Measurements from ENCODE around the gene STKLD1.

The STKLD1 gene

GRCh38 chr9:133417541-133418461 lies 41.6 kb downstream of the STKLD1 start, which contains the start of gene REXO4:
REXO4 (minus strand) TSS chr9:133418010; CDS start chr9:133417844, 166 bp downstream.
- peak; percentile 86 for DNase-seq (ENCODE audit: low spot score)
- in situ Hi-C loops (cut with MboI; ENCODE audit: low sequenced_read_pairs, unreplicated experiment), result no loop called here
- TF ChIP-seq CTCF (IDR thresholded peaks at IDR 0.05; ENCODE audit: borderline replicate concordance, control extremely low read depth, extremely low read depth, insufficient read depth, missing control alignments), result no peak

DNA sequence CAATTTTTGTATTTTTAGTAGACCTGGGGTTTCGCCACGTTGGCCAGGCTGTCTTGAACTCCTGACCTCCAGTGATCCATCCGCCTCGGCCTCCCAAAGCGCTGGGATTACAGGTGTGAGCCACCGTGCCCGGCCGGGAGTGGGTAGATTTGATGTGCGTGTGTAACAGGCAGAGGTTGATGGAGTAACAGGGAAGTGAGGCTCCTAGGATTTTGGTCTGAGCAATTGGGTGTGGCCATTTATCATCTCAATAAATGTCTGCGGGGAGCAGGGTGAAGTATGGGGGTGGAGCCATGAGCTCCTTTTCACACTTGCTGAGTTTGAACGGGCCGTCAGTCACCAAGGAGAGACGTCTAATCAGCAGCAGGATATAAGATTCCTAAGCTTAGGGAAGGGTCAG lies 42.8 kb downstream of the STKLD1 start:
- no peak for TF ChIP-seq CTCF (IDR thresholded peaks at IDR 0.05; ENCODE audit: borderline replicate concordance, control extremely low read depth, extremely low read depth, insufficient read depth, missing control alignments)
- in situ Hi-C loops (cut with MboI; ENCODE audit: low sequenced_read_pairs, unreplicated experiment), result no loop called here
- DNase-seq (ENCODE audit: low spot score), result no peak

DNA sequence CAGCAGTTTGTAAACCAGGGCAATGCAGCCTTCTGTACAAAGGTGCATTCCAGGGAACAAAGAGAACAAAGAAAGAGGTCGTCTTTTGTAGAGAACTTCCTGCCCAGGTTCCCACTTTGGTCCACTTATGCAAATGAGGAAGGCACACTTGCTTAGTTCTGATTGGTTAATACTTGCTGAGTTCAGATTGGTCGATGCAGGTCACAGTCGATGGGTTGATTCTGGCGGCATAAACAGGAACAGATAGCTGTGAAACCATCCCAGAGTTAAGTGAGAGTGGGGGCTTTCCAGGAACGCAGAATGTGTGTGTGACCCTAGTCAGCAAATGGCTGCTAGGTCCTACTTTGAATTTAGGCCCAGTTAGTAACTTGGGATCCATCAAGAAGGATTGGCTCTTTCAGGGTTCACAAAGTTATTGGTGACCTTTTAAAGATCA lies 44.2 kb downstream of the STKLD1 start:
- DNase-seq (ENCODE audit: low spot score), result peak; percentile 86
- in situ Hi-C loops (cut with MboI; ENCODE audit: low sequenced_read_pairs, unreplicated experiment), result no loop called here
- TF ChIP-seq CTCF (IDR thresholded peaks at IDR 0.05; ENCODE audit: borderline replicate concordance, control extremely low read depth, extremely low read depth, insufficient read depth, missing control alignments), result no peak

DNA sequence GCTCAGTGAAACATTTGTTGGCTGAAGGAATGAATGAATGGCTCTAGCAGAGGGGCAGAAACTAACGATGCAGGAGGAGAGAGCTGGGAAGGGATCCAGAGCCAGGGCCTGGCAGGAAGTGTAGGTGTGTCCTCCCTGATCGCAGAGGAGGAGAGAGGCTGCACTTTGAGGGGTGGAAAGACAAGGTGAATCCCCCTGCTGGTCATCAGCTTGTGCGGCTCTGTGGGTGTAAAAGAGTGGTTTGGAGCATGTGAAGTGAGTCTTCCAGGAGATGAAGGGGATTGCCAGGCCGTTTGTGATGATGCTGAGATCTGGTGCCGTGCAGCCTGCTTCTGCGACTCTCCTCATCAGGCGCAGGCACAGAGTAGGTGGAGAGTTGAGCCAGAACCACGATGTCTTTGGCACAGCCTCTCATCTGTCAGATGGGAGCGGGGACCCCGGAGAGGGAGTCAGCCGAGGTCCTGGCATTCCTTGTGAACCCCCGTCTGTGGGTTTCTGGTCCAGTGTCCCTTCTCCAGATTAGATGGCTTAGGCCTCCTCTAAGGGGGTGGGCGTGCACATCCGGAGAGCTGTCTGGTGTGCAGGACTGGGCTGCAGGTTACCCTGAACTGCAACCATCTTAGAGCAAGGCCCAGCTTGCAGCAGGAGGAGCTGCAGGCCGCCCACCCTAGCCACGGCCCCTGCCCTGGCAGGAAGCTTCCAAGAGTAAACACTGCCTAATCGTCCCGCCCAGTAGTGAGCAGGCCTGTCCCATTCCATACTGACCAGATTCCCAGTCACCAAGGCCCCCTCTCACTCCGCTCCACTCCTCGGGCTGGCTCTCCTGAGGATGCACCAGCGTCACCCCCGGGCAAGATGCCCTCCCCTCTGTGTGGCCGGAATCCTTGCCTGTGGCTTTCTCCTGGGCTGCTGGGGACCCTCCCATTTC lies 45.7 kb downstream of the STKLD1 start, which contains the start of gene ADAMTS13:
Gene ADAMTS13 (plus strand): TSS at position 753 of the 928 bp plus-strand sequence. CDS start 77 bp downstream, at position 830.
- peak; percentile 12 for TF ChIP-seq CTCF (IDR thresholded peaks at IDR 0.05; ENCODE audit: borderline replicate concordance, control extremely low read depth, extremely low read depth, insufficient read depth, missing control alignments)
- peak; percentile 83 for DNase-seq (ENCODE audit: low spot score)
- in situ Hi-C loops (cut with MboI; ENCODE audit: low sequenced_read_pairs, unreplicated experiment), result no loop called here

DNA sequence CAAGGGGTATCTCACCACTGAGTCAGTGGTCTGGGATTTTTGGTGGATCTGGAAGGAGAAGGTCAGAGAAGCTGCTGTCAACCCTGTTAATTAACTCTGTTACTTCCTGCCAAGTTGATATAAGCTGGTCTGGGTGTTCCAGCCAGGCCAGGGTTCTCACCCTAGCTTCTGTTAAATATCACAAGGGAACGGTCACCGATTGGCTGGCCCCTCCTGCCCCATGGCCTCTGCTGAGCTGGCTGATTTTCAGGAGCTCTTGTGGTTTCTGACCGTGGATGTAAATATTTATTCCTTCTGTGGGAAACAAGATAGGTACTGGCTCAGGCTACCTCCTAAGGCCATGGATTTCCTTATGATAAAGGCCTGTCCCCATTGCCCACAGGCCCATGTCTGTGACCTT lies 47.0 kb downstream of the STKLD1 start:
- no peak for TF ChIP-seq CTCF (IDR thresholded peaks at IDR 0.05; ENCODE audit: borderline replicate concordance, control extremely low read depth, extremely low read depth, insufficient read depth, missing control alignments)
- DNase-seq (ENCODE audit: low spot score), result no peak
- in situ Hi-C loops (cut with MboI; ENCODE audit: low sequenced_read_pairs, unreplicated experiment), result no loop called here

DNA sequence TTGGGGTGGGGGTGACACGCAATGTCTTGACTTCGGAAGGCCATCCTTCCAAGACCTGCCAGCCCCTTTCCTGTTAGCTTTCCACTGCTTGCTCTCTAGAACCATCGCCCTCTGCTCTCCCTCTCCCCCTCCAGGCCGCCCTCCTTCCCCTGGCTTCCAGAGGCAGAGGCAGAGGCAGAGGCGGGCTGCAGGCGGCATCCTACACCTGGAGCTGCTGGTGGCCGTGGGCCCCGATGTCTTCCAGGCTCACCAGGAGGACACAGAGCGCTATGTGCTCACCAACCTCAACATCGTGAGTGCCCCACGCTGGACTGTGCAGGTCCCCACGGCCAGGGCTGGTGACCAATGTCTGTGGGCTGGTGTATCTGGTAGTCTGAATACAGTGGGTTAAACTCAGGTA lies 48.0 kb downstream of the STKLD1 start:
- no peak for DNase-seq (ENCODE audit: low spot score)
- no peak for TF ChIP-seq CTCF (IDR thresholded peaks at IDR 0.05; ENCODE audit: borderline replicate concordance, control extremely low read depth, extremely low read depth, insufficient read depth, missing control alignments)
- in situ Hi-C loops (cut with MboI; ENCODE audit: low sequenced_read_pairs, unreplicated experiment), result no loop called here

Data from GM13976 (cell line).